BJ (cell line): ENCODE measurements around the gene ACTBL2. TPM values are rescaled to one million over a fixed set of nuclear protein-coding genes. Genes with fewer than 3 reads are reported as not detected.

ENCODE experiments used
- CTCF ChIA-PET: fragments of 350-600 bp; formaldehyde crosslinking; extraction: SDS; loops from one replicate; lab custom pipeline; 2021; ENCODE audit warnings: antibody characterized with exemption, inconsistent platforms; lab: Yijun Ruan, JAX
- POLR2A ChIA-PET: fragments of 300-600 bp; sonication (Branson Sonifier 250); formaldehyde crosslinking; extraction: SDS; loops from one replicate; lab custom pipeline; 2021; ENCODE audit warnings: antibody characterized with exemption; lab: Charles Lee
- DNase-seq: peaks from one replicate; pipeline ENCODE4 v3.0.0-alpha.2; 2011; ENCODE audit warnings: low read depth
- H3K27me3 ChIP-seq: 2 replicates; pipeline ENCODE4 v1.6.0; 2011; ENCODE audit warnings: low read length; ENCODE audit not compliant: control insufficient read depth, insufficient read depth
- H3K36me3 ChIP-seq: 2 replicates; pipeline ENCODE4 v1.5.1; 2011; ENCODE audit warnings: low read length; ENCODE audit not compliant: control insufficient read depth, insufficient read depth
- H3K4me3 ChIP-seq: 2 replicates; pipeline ENCODE4 v1.5.1; 2011; ENCODE audit warnings: low read depth, mild to moderate bottlenecking, control low read depth, low read length
- polyA plus RNA-seq: library from polyadenylated mRNA; depleted of rRNA; stranded (reverse); fragments of >200 nt; gene quantifications from 2 replicates; pipeline ENCODE4 v1.2.3, GENCODE V29; 2011
- TF ChIP-seq, protein P1 (sequence below): IDR thresholded peaks from 2 replicates; pipeline ENCODE4 v1.5.1; 2011; ENCODE audit warnings: low read depth, mild to moderate bottlenecking, control low read depth, inconsistent platforms, low read length, moderate library complexity; ENCODE audit not compliant: insufficient read depth

ACTBL2 gene
- polyA plus RNA-seq, 1 experiment: 0.05 TPM

GRCh38 chr5:57458443-57458842 is 24.2 kb downstream of the ACTBL2 start:
- no peaks in the 10 kb centered on the region for H3K36me3 ChIP-seq
- POLR2A ChIA-PET: no interaction called here
- TF ChIP-seq, protein P1, sequence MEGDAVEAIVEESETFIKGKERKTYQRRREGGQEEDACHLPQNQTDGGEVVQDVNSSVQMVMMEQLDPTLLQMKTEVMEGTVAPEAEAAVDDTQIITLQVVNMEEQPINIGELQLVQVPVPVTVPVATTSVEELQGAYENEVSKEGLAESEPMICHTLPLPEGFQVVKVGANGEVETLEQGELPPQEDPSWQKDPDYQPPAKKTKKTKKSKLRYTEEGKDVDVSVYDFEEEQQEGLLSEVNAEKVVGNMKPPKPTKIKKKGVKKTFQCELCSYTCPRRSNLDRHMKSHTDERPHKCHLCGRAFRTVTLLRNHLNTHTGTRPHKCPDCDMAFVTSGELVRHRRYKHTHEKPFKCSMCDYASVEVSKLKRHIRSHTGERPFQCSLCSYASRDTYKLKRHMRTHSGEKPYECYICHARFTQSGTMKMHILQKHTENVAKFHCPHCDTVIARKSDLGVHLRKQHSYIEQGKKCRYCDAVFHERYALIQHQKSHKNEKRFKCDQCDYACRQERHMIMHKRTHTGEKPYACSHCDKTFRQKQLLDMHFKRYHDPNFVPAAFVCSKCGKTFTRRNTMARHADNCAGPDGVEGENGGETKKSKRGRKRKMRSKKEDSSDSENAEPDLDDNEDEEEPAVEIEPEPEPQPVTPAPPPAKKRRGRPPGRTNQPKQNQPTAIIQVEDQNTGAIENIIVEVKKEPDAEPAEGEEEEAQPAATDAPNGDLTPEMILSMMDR: no peak
- H3K4me3 ChIP-seq: no peak overlapping the region
- CTCF ChIA-PET: no interaction called here
- DNase-seq: no peak
- no peaks in the 10 kb centered on the region; the same call in 1 of the 2 replicates for H3K27me3 ChIP-seq

- H3K27me3 ChIP-seq: no peaks in the 10 kb centered on the region; the same call in 1 of the 2 replicates
- no peak overlapping the region for H3K4me3 ChIP-seq
- DNase-seq: no peak
- no peaks in the 10 kb centered on the region for H3K36me3 ChIP-seq
- TF ChIP-seq, protein P1: no peak
- CTCF ChIA-PET: interaction anchor here (1.1 to 1.8 kb wide), 3 partner anchors 9 to 1004 kb away, joined by 3 to 6 read pairs (median 5); no protein-coding TSS in a partner anchor
- POLR2A ChIA-PET: no interaction called here
Measured at GRCh38 chr5:57456531-57457135, 26.0 kb downstream of the ACTBL2 start.

- TF ChIP-seq, protein P1: no peak
- no peak for DNase-seq
- CTCF ChIA-PET: interaction anchor here (1.1 to 1.8 kb wide), 3 partner anchors 10 to 1005 kb away, joined by 3 to 6 read pairs (median 5); no protein-coding TSS in a partner anchor
- no peaks in the 10 kb centered on the region; the same call in 1 of the 2 replicates for H3K27me3 ChIP-seq
- POLR2A ChIA-PET: no interaction called here
- H3K36me3 ChIP-seq: no peaks in the 10 kb centered on the region
- no peak overlapping the region for H3K4me3 ChIP-seq
Measured at GRCh38 chr5:57455511-57456455, 26.8 kb downstream of the ACTBL2 start.

GRCh38 chr5:57454896-57455295 is 27.7 kb downstream of the ACTBL2 start:
- no peak for DNase-seq
- Histone ChIP-seq H3K27me3 (no peaks in the 10 kb centered on the region; the same call in 1 of the 2 replicates), H3K36me3 (no peaks in the 10 kb centered on the region), H3K4me3 (no peak overlapping the region)
- TF ChIP-seq, protein P1: no peak
- POLR2A ChIA-PET: no interaction called here
- CTCF ChIA-PET: interaction anchor here (1.8 kb wide), 1 partner anchor 11 kb away, joined by 6 read pairs; no protein-coding TSS in a partner anchor

DNA sequence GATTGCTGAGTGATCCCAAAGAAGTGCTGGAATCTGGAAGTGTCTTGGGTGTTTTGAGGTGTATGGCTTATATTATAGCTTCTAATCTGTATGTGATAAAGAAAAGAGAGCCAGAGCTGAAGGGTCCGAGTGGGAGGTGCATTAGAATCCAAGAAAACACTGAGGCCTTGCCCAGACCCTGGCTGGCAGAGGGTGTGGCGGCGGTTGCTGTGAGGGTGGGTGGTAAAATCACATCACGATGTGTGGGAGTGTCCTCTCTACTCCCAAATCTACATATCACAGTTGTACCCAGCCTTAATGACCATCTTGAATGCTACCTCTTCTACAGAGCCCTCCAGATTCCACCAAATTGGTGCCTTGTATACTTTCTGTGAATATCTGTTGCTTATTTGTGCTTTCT is 28.9 kb downstream of the ACTBL2 start:
- TF ChIP-seq, protein P1: no peak
- CTCF ChIA-PET: interaction anchor here (1.3 kb wide), 1 partner anchor 8 kb away, joined by 3 read pairs; no protein-coding TSS in a partner anchor
- Histone ChIP-seq H3K27me3 (no peaks in the 10 kb centered on the region; the same call in 1 of the 2 replicates), H3K36me3 (no peaks in the 10 kb centered on the region), H3K4me3 (no peak overlapping the region)
- DNase-seq: no peak
- POLR2A ChIA-PET: no interaction called here
